ENCODE results near the gene BACE2.

GRCh38 chr21:41119901-41120300 lies 48.1 kb upstream of the BACE2 start:
- no peak for TF ChIP-seq CTCF (conservative IDR thresholded peaks at IDR 0.05; ENCODE audit: low read depth, low read length)
- no peak for TF ChIP-seq MAZ (IDR thresholded peaks at IDR 0.05; ENCODE audit: borderline replicate concordance, low read depth, low read length)
- no peak for TF ChIP-seq POLR2A (IDR thresholded peaks at IDR 0.05; ENCODE audit: low read depth, low read length)
- TF ChIP-seq MAFK (IDR thresholded peaks at IDR 0.05; ENCODE audit: low read depth, low read length), result no peak
- TF ChIP-seq ELK1 (IDR thresholded peaks at IDR 0.05; ENCODE audit: borderline replicate concordance, low read depth, low read length), result no peak
- TF ChIP-seq MXI1 (IDR thresholded peaks at IDR 0.05; ENCODE audit: borderline replicate concordance, low read depth, low read length), result no peak
- no peak for TF ChIP-seq BHLHE40 (IDR thresholded peaks at IDR 0.05; ENCODE audit: low read depth, low read length)

Data from IMR-90 (cell line).